Kidney epithelial cell (primary cell): ENCODE data around the gene SLC38A9. TPM values are rescaled to one million over a fixed set of nuclear protein-coding genes. Genes with fewer than 3 reads are reported as not detected.

Experiments used
- DNase-seq: peaks from one replicate; pipeline ENCODE4 v3.0.0-alpha.2; 2010; ENCODE audit warnings: low read depth
- H3K27me3 ChIP-seq: 2 replicates; pipeline ENCODE4 v1.6.0; 2011; ENCODE audit warnings: low read length; ENCODE audit not compliant: control insufficient read depth, insufficient read depth
- H3K36me3 ChIP-seq: 2 replicates; pipeline ENCODE4 v1.5.1; 2011; ENCODE audit warnings: low read length; ENCODE audit not compliant: control insufficient read depth, insufficient read depth
- H3K4me3 ChIP-seq: 2 replicates; pipeline ENCODE4 v1.5.1; 2011; ENCODE audit warnings: low read depth, mild to moderate bottlenecking, control low read depth, low read length
- total RNA-seq: library from RNA; depleted of rRNA; stranded (reverse); fragments of >200 nt; gene quantifications from 2 replicates; pipeline ENCODE4 v1.2.3, GENCODE V29; 2015
- TF ChIP-seq, protein P1 (sequence below): IDR thresholded peaks from 2 replicates; pipeline ENCODE4 v1.5.1; 2011; ENCODE audit warnings: mild to moderate bottlenecking, moderate library complexity, low read length, control low read depth, inconsistent platforms; ENCODE audit not compliant: insufficient read depth, poor library complexity, severe bottlenecking

SLC38A9 gene
- total RNA-seq, 1 donor from 2014 or later: 21.5 TPM

DNA sequence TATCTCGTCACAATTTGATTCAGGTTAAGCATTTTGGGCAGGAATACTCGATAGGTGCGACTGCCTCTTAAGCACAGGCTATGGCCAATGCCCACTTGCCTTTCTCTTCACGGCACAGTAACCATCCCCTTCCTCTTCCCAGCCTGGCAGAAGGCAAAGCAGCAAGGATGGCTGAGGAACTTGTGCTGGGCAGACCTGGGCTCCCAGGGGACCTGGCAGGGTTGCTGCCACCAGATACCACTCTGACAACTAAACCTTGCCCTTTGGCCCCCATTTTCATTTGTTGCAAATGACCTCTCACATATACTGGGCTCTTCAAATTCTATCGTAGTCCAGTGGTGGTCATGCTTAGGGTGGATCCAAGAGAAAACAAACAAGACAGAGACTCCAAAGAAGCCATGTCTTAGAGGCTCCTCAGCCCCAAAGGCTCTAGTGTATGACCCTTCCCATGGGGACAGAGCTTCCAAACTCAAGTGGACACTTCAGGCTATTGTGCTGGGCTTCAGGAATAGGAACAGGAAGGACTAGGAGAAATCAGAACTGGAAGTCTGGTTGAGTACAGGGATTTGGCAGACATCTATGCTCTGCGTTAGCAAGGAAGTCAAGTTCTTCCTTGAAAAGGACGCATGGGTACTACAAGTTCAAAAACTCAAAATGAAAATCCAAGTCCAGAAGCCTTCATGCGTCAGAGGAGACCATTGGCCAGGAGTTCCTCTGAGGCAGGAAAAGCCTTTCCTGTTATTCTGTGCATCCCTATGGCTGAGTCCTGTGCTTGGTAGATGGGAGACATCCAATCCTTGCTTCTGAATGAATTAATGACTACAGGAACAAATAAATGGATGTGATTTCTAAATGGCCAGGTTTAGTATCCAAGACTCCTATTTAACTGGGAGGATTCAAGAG, 112.7 kb downstream of the SLC38A9 start:
- DNase-seq: no peak
- Histone ChIP-seq H3K27me3 (no peaks in the 10 kb centered on the region), H3K36me3 (no peaks in the 10 kb centered on the region), H3K4me3 (no peak overlapping the region)
- TF ChIP-seq, protein P1, sequence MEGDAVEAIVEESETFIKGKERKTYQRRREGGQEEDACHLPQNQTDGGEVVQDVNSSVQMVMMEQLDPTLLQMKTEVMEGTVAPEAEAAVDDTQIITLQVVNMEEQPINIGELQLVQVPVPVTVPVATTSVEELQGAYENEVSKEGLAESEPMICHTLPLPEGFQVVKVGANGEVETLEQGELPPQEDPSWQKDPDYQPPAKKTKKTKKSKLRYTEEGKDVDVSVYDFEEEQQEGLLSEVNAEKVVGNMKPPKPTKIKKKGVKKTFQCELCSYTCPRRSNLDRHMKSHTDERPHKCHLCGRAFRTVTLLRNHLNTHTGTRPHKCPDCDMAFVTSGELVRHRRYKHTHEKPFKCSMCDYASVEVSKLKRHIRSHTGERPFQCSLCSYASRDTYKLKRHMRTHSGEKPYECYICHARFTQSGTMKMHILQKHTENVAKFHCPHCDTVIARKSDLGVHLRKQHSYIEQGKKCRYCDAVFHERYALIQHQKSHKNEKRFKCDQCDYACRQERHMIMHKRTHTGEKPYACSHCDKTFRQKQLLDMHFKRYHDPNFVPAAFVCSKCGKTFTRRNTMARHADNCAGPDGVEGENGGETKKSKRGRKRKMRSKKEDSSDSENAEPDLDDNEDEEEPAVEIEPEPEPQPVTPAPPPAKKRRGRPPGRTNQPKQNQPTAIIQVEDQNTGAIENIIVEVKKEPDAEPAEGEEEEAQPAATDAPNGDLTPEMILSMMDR: no peak

DNA sequence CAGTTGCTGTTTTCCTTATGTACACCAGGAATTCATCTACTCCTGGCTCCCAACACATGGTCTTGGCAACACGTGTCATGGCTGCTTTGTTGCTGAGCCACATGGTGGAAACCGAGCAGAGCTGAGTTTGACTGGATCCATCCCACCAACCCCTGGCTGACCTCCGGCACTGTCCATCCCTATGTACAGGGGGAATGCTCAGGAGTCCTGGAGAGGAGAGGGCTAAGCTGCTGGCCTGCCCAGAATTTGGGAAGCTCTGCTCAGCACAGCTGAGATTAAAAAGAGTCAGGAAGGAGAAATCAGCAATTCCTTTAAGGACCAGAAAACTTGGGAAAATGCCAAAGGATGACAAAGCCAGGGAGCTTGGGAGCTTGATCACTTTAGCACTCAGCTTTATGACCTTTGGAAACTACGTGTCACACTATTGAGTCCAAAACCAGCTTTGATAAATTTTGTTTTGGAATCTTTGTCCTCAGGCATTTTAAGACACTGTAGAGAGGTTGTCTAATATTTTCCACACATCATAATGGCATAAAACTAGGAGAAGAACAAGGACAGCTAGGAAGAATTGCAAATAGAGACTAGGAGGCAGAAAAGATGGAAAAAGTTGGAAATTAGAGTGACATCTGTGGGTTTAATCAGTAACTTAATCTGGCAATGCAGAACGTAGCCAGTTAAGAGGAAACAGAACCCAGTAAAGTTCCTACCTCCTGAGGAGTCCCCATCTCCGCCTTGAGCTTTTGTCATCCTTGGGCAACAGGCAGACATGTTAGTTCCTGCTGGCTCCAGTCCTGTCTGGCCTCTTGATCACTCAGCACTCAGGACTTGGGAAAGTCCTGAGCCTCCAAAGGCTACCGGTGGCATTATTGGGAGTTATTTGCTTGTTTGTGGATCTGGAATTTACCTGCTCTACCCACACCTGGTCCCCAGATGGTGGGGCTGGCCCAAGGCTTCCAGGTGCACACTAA, 114.8 kb downstream of the SLC38A9 start:
- no peak for DNase-seq
- H3K4me3 ChIP-seq: no peak overlapping the region
- TF ChIP-seq, protein P1: no peak
- no peaks in the 10 kb centered on the region for H3K27me3 ChIP-seq
- no peaks in the 10 kb centered on the region for H3K36me3 ChIP-seq

DNA sequence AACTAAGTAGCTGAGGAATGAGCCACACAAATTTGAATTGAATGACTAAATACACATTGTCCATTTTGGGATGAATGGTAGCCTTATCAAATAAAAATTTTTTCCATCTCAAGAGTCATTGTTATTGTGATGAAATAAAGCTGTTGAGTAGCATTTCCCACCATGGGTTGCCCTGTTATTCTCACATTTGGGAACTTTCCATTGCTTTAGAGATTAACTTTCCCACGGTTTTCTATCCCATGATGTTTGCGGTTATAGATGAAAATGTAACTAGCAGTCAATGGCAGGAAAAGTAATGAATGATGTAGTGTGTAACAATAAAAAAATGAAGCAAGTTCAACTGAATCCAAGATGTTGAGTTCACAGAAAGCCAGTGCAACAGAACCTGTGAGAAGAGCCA, 117.5 kb downstream of the SLC38A9 start:
- no peak overlapping the region for H3K4me3 ChIP-seq
- TF ChIP-seq, protein P1: no peak

GRCh38 chr5:55593115-55593472, 119.0 kb downstream of the SLC38A9 start:
- no peak for DNase-seq
- H3K36me3 ChIP-seq: no peaks in the 10 kb centered on the region
- H3K27me3 ChIP-seq: no peaks in the 10 kb centered on the region
- no peak overlapping the region for H3K4me3 ChIP-seq
- TF ChIP-seq, protein P1: no peak

More for the DNA sequence above, 117.5 kb downstream of the SLC38A9 start:
- H3K27me3 ChIP-seq: no peaks in the 10 kb centered on the region
- no peak for DNase-seq
- no peaks in the 10 kb centered on the region for H3K36me3 ChIP-seq

- no peaks in the 10 kb centered on the region for H3K27me3 ChIP-seq
- TF ChIP-seq, protein P1: no peak
- DNase-seq: no peak
- no peaks in the 10 kb centered on the region for H3K36me3 ChIP-seq
- no peak overlapping the region for H3K4me3 ChIP-seq
These were observed 119.6 kb downstream of the SLC38A9 start for GRCh38 chr5:55592388-55593114.
